ENCODE results near the gene RACGAP1.
A peak's percentile ranks its signal among the peaks of the same experiment; 100 is the strongest.

Gene RACGAP1

DNA sequence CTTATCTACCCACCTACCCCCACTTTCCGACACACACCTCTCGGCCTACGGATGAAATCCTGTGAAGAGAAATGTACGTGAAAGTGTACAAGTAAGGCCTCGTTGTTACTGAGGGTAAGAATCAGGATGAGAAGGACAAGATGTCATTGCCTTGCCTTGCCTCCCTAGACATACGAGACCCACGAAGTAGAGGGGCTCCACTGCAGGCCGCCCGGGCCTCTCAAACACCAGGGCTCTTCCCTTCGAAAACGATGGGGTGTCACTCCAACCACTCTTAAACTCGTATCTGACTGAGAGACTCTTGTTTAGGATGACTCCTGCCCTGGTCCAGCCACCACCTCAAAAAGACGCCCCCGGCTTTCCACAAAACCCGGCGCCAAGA is 498 bp downstream of the RACGAP1 start:
- Mint-ChIP-seq H3K9me3 (peaks cover 2% of the 10 kb centered on the region), H3K27ac (peak overlapping the region; percentile 95), H3K27me3 (ENCODE audit: low read depth) (no peaks in the 10 kb centered on the region), H3K4me1 (ENCODE audit: low read depth) (peaks cover 35% of the 10 kb centered on the region), H3K36me3 (ENCODE audit: low read depth) (peaks cover 16% of the 10 kb centered on the region), H3K4me3 (peak overlapping the region; percentile 98)

DNA sequence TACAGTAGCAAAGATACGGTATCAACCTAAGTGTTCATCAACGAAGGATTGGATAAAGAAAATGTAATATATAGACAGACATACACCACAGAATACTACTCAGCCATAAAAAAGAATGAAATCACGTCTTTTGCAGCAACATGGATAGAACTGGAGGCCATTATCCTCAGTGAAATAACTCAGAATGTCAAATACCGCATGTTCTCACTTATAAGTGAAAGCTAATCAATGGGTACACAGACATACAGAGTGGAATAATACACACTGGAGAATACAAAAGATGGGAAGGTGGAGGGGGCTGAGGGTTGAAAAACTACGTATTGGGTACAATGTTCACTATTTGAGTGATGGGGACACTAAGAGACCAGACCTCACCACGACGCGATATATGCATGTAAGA is 1.1 kb downstream of the RACGAP1 start:
- Mint-ChIP-seq H3K36me3 (ENCODE audit: low read depth) (peaks cover 16% of the 10 kb centered on the region), H3K4me1 (ENCODE audit: low read depth) (peaks cover 36% of the 10 kb centered on the region), H3K4me3 (peak overlapping the region; percentile 98), H3K9me3 (peaks cover 2% of the 10 kb centered on the region), H3K27me3 (ENCODE audit: low read depth) (no peaks in the 10 kb centered on the region), H3K27ac (peak overlapping the region; percentile 95)

DNA sequence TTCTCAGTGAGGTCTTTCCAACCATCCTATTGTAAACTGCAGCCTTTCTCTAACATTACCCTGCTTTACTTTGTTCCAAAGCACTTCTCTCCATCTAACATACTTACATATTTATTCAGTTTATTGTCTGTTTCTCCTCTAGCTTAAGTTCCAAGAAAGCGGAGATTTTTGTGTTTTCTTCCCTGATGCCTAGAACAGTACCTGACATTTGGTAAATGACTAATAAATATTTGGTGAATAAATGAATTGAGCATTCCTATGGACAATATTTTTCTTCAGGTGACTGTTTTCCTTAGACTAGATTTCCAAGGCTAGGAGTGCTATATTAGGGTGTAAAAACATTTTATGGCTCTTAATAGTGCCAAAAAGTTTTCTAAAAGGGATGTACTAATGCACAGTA is 2.4 kb downstream of the RACGAP1 start:
- no peaks in the 10 kb centered on the region for H3K27me3 Mint-ChIP-seq (ENCODE audit: low read depth)
- H3K27ac Mint-ChIP-seq, result peak overlapping the region; percentile 28
- peaks cover 40% of the 10 kb centered on the region for H3K4me1 Mint-ChIP-seq (ENCODE audit: low read depth)
- H3K9me3 Mint-ChIP-seq, result peaks cover 2% of the 10 kb centered on the region
- peaks cover 18% of the 10 kb centered on the region for H3K36me3 Mint-ChIP-seq (ENCODE audit: low read depth)
- H3K4me3 Mint-ChIP-seq, result no peak overlapping the region

DNA sequence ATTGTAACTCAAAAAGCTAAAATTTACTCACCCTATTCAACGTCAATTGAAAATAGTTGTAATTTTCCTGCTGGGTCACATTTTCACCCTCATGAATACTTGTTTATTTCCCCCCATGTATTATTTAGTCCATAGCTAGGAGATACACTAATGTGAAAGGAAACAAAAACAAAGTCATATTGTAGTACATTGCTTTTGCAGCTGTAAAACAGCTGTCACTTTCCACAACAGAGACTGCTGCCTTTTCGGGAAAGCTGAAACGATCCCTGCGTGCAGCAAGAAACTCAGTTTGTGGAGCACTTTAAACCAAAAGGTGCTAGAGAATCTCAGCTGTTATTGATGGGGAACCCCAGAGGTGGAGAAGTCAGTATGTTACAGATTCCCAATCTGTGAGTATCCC is 4.3 kb downstream of the RACGAP1 start:
- peaks cover 2% of the 10 kb centered on the region for H3K9me3 Mint-ChIP-seq
- no peak overlapping the region for H3K27ac Mint-ChIP-seq
- H3K27me3 Mint-ChIP-seq (ENCODE audit: low read depth), result no peaks in the 10 kb centered on the region
- H3K4me1 Mint-ChIP-seq (ENCODE audit: low read depth), result peaks cover 40% of the 10 kb centered on the region
- H3K36me3 Mint-ChIP-seq (ENCODE audit: low read depth), result peaks cover 22% of the 10 kb centered on the region
- no peak overlapping the region for H3K4me3 Mint-ChIP-seq

DNA sequence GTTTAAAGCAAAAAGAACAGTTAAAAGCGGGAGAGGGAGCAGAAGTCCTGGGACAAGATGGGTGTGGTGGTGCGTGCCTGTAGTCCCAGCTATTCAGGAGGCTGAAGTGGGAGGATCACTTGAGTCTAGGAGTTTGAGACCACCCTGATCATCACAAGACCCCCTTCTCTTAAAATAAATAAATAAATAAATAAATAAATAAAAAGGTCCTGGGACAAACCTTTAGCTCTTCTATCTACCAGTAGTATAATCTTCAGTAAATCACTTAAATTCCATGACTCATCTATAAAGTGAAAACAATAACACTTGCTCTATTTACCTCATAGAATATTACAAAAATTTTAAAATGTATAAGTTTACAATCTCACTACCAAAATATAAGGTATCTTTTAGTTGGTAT is 5.8 kb downstream of the RACGAP1 start:
- Mint-ChIP-seq H3K4me1 (ENCODE audit: low read depth) (peaks cover 34% of the 10 kb centered on the region), H3K27ac (no peak overlapping the region), H3K4me3 (no peak overlapping the region), H3K9me3 (no peaks in the 10 kb centered on the region), H3K36me3 (ENCODE audit: low read depth) (peaks cover 17% of the 10 kb centered on the region), H3K27me3 (ENCODE audit: low read depth) (no peaks in the 10 kb centered on the region)

DNA sequence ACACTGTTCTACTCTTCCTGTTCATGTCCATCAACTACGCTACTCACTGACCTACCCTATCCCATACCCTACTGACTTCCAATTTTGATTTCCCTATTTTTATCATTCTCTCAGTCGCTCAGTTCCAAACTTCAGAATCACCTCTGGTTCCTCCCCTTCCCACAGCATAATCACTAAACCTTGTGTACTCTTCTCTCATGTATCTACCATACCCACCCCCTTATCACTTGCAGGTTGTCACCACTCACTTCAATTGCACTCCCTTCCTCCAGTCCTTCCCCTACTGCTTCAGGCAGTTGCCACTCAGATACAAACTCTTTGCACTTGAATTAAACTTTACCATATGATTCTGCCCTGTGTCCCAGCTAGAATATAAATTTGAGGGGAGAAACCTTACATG is 6.3 kb downstream of the RACGAP1 start:
- peaks cover 34% of the 10 kb centered on the region for H3K4me1 Mint-ChIP-seq (ENCODE audit: low read depth)

DNA sequence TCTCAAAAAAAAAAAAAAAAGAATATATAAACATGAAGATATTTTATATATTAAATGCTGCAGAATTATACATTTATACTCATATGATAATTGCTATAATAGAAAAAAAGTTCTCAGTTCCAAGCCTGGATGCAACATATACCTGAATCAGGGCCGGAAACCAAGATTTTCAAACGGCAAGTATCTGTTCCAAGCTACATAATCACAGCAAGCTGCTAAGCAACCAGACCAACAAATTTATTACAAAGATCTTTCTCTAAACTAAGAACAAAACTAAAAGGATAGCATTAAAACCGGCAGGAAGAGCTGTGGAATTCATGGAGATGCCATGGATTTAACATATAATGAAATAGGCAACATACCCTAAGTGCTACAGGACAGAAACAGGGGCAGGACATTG is 7.1 kb downstream of the RACGAP1 start:
- H3K36me3 Mint-ChIP-seq (ENCODE audit: low read depth), result peaks cover 30% of the 10 kb centered on the region
- peaks cover 36% of the 10 kb centered on the region for H3K4me1 Mint-ChIP-seq (ENCODE audit: low read depth)
- H3K4me3 Mint-ChIP-seq, result no peak overlapping the region
- no peaks in the 10 kb centered on the region for H3K9me3 Mint-ChIP-seq
- no peaks in the 10 kb centered on the region for H3K27me3 Mint-ChIP-seq (ENCODE audit: low read depth)
- H3K27ac Mint-ChIP-seq, result no peak overlapping the region

More for the DNA sequence above, 6.3 kb downstream of the RACGAP1 start:
- Mint-ChIP-seq H3K27me3 (ENCODE audit: low read depth) (no peaks in the 10 kb centered on the region), H3K36me3 (ENCODE audit: low read depth) (peaks cover 22% of the 10 kb centered on the region), H3K27ac (peak overlapping the region; percentile 3), H3K9me3 (no peaks in the 10 kb centered on the region), H3K4me3 (no peak overlapping the region)

DNA sequence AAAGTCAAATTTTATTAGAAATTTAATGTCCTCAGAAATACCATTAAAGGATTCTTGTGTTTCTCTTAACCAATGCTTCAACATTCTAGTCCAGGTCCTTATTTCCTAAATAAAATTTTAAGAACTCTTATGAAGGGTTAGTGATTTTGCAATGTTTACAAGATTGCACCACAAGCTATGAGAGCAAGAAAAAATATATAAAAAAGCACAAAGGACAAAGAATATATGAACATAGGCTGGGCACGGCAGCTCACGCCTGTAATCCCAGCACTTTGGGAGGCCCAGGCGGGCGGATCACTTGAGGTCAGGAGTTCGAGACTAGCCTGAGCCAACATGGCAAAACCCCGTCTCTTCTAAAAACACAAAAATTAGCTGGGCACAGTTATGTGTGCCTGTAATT is 7.7 kb downstream of the RACGAP1 start:
- peaks cover 28% of the 10 kb centered on the region for H3K36me3 Mint-ChIP-seq (ENCODE audit: low read depth)
- peaks cover 32% of the 10 kb centered on the region for H3K4me1 Mint-ChIP-seq (ENCODE audit: low read depth)
- no peaks in the 10 kb centered on the region for H3K9me3 Mint-ChIP-seq
- no peaks in the 10 kb centered on the region for H3K27me3 Mint-ChIP-seq (ENCODE audit: low read depth)
- no peak overlapping the region for H3K4me3 Mint-ChIP-seq
- no peak overlapping the region for H3K27ac Mint-ChIP-seq

DNA sequence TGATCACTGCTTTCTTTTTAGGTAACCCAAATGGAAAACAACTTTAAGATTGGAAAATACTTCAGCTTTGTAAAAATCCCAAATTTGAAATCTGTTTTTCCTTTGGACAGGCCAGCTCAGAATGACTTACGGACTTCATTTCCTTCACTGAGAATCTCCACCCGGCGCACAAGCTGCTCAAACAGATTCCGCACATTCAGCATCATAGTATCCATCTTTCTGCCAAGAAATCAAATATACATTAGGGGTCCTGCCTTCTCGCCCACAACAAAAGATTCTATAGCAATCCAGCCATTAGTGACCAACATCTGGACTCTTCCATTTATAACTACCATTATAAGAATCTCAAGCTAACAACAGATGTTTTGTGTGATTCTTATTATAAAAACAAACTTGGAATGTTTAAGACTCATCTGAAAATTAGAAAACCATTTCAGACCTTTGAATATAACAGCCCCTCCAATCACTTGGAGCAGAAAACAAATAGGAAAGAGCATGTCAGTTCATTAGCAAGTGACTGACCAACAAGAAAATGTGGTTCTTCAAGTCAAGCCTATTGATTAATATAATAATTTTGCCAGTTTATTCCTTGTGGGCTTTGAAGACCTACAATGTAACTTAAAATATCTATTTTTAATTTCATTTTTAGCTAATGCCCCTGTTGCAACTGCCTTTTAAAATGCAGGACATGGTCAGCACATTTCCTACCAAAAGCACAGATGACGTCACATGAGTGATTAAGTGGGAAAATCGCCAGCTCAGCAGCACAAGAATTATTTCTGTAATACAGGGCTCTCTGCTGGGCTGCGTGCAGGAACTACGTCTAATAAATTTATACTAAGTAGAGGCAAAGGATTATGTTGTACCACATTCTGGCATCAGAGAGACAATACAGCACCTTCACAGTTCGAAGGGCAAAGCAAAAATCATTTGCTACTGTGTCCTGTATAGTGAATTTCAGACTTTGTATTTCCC is 8.5 kb downstream of the RACGAP1 start:
- H3K4me1 Mint-ChIP-seq (ENCODE audit: low read depth), result peaks cover 30% of the 10 kb centered on the region
- no peak overlapping the region for H3K4me3 Mint-ChIP-seq
- H3K9me3 Mint-ChIP-seq, result no peaks in the 10 kb centered on the region
- H3K27me3 Mint-ChIP-seq (ENCODE audit: low read depth), result no peaks in the 10 kb centered on the region
- H3K36me3 Mint-ChIP-seq (ENCODE audit: low read depth), result peaks cover 26% of the 10 kb centered on the region
- H3K27ac Mint-ChIP-seq, result no peak overlapping the region

DNA sequence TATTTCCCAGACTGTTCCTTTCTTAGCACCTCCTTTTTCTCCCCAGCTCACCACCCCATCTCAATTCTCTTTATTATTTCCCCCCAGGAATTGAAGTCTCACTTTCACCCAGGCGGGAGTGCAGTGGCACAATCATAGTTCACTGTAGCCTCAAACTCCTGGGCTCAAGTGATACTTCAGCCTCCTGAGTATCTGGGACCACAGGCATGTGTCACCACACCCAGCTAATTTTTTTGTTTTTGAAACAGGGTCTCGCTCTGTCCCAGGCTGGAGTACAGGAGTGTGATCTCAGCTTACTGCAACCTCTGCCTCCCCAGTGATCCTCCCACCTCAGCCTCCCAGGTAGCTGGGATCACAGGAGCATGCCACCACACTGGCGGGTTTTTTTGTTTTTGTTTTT is 11.0 kb downstream of the RACGAP1 start:
- no peak overlapping the region for H3K4me3 Mint-ChIP-seq
- H3K9me3 Mint-ChIP-seq, result no peaks in the 10 kb centered on the region
- peaks cover 27% of the 10 kb centered on the region for H3K36me3 Mint-ChIP-seq (ENCODE audit: low read depth)
- no peaks in the 10 kb centered on the region for H3K27me3 Mint-ChIP-seq (ENCODE audit: low read depth)
- H3K4me1 Mint-ChIP-seq (ENCODE audit: low read depth), result peaks cover 21% of the 10 kb centered on the region
- no peak overlapping the region for H3K27ac Mint-ChIP-seq

DNA sequence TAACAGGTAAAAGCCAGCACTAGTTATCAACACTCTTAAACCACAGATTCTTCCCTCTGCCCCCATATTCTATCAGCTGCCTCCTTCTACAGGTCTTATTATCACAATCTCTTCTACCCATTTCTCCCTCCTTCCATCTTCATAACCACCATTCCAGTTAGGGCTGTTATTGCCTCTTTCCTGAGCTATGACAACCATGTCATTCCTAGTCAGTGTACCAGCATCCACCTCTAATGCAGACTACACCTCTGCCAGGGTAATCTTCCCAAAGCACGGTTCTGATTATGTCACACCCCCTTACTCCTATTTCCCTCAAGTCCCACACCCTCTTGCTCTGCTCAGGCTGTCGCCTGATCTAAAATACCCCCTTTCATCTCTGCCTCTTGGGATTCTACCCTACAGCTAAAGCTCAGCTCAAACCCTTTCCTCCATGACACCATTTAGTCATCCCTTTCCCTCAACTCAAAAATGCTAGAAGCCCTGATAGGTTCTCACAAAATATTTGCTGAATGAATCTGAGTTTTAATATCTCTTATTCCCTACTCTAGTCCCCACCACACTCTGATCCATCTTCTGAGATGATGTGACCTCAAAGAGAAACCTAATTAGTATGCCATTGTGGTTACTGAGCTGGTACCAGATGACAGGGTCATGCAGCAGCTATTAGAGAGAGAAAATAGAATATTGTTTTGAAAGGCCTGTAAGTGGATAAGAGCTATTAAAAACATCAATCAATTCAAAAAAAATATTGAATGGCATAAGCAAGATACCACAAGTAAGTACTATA is 11.7 kb downstream of the RACGAP1 start:
- peaks cover 25% of the 10 kb centered on the region for H3K36me3 Mint-ChIP-seq (ENCODE audit: low read depth)
- peak overlapping the region; percentile 61 for H3K27ac Mint-ChIP-seq

DNA sequence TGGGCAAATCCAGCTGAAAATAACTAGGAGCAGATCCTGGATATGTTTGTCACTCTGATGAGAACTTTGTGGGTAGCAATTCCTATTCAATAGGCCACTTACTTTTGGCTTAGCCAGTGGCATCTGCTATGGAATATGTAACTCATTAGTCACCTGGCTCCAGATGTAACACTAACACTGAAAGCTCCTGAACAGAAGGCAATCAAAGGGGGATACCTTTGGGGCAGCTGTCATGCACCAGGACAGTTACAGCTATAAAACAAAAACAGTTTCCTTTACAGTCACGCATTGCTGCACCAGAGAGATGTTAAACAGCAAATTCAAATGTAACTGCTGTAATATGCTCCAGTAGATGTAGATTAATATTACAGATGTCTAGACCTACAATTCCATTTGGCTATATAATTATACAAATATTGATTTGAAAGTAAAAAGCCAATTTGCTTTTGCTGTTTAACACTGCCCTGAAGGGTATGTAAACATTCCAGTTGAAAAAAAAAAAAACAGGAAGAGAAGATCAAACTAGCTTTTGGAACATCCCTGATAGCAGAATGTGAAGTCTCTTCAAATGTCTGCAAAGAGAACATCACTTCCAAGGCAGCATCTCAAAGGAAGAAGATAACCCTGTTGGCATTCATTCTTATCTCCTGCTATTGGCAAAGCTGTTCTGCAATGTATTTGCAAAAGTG is 18.4 kb downstream of the RACGAP1 start:
- Mint-ChIP-seq H3K9me3 (no peaks in the 10 kb centered on the region), H3K27ac (peak overlapping the region; percentile 27), H3K36me3 (ENCODE audit: low read depth) (peaks cover 33% of the 10 kb centered on the region), H3K27me3 (ENCODE audit: low read depth) (no peaks in the 10 kb centered on the region), H3K4me1 (ENCODE audit: low read depth) (peaks cover 17% of the 10 kb centered on the region), H3K4me3 (no peak overlapping the region)

More for the DNA sequence above, 11.7 kb downstream of the RACGAP1 start:
- H3K9me3 Mint-ChIP-seq, result no peaks in the 10 kb centered on the region
- no peaks in the 10 kb centered on the region for H3K27me3 Mint-ChIP-seq (ENCODE audit: low read depth)
- H3K4me3 Mint-ChIP-seq, result no peak overlapping the region
- H3K4me1 Mint-ChIP-seq (ENCODE audit: low read depth), result peaks cover 16% of the 10 kb centered on the region

DNA sequence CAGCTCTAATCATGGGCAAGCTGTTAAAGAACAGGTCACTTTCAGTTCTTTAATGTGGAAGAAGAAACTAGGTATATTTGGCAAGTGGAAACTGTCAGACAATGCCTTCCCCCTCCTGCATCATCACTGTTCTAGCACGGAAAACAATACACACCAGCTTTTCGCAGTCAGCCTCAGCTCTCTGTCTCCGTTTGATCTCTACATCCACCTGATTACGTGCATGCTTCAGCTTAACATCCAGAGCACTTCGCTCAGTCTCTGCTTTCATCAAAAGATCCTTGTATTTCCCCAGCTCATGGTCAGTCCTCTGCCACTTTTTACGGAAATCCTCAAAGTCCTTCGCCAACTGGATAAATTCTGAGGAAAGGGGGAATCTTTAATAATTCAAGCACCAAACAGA is 19.0 kb downstream of the RACGAP1 start:
- peaks cover 17% of the 10 kb centered on the region for H3K4me1 Mint-ChIP-seq (ENCODE audit: low read depth)
- no peak overlapping the region for H3K4me3 Mint-ChIP-seq
- no peaks in the 10 kb centered on the region for H3K27me3 Mint-ChIP-seq (ENCODE audit: low read depth)
- H3K27ac Mint-ChIP-seq, result no peak overlapping the region
- peaks cover 34% of the 10 kb centered on the region for H3K36me3 Mint-ChIP-seq (ENCODE audit: low read depth)
- no peaks in the 10 kb centered on the region for H3K9me3 Mint-ChIP-seq

DNA sequence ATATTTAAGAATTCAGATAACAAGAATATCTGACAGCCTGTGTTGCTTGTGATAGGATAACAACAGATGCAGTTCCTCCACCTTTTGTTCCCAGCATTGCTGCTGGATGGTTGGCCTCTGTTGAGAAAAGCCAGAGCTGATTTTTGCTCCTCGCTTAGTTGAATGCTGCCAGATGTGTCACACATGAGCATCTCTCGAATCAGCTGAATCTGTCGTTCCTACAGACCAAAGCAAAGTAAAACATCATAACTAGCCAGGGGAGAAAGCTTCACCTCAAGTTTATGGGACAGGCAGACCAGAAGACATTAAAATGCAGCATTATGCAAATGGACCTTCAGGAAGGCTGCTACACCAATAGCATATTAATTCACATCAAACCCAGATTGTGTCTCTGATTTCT is 20.1 kb downstream of the RACGAP1 start:
- H3K9me3 Mint-ChIP-seq, result no peaks in the 10 kb centered on the region
- no peak overlapping the region for H3K4me3 Mint-ChIP-seq
- peaks cover 17% of the 10 kb centered on the region for H3K4me1 Mint-ChIP-seq (ENCODE audit: low read depth)
- peak overlapping the region; percentile 31 for H3K27ac Mint-ChIP-seq
- no peaks in the 10 kb centered on the region for H3K27me3 Mint-ChIP-seq (ENCODE audit: low read depth)
- peaks cover 37% of the 10 kb centered on the region for H3K36me3 Mint-ChIP-seq (ENCODE audit: low read depth)

Data from T-helper 1 cell treated with Interleukin-12 subunit alpha and Interleukin-12 subunit beta and Interleukin-4 antibody, amounts not matched to agents 30 μg/mL and 1 μg/mL, for 36 hours (primary cell).